Upper lobe of left lung (tissue), 6 donors: ENCODE data around the gene USH1C. TPM values are rescaled to one million over a fixed set of nuclear protein-coding genes. Genes with fewer than 3 reads are reported as not detected.

Experiments used
- ATAC-seq, 2 donors: fragments of 200-7000 bp; cut with Tn5 transposase; one replicate each; pipeline ENCODE4 v1.9.1; 2022; ENCODE audit warnings: mild to moderate bottlenecking in 2 of 2, moderate library complexity in 2 of 2; ENCODE audit not compliant: low FRiP score in 2 of 2
- DNase-seq, 2 donors: peaks; one replicate each; pipeline ENCODE4 v3.0.0-alpha.2; 2019 to 2020
- H3K27ac ChIP-seq, 4 donors: fragments of 200-600 bp; sonication (generic); one replicate each; pipeline ENCODE4 v1.5.1; 2016 to 2019
- H3K27me3 ChIP-seq, 4 donors: fragments of 200-600 bp; sonication (generic); one replicate each; pipeline ENCODE4 v1.5.1; 2017 to 2019
- H3K36me3 ChIP-seq, 4 donors: fragments of 200-600 bp; sonication (generic); one replicate each; pipeline ENCODE4 v1.5.1; 2016 to 2019
- H3K4me1 ChIP-seq, 4 donors: fragments of 200-600 bp; sonication (generic); one replicate each; pipeline ENCODE4 v1.5.1; 2018 to 2019
- H3K4me3 ChIP-seq, 4 donors: fragments of 200-600 bp; sonication (generic); one replicate each; pipeline ENCODE4 v1.5.1; 2017 to 2019; ENCODE audit warnings: mild to moderate bottlenecking in 2 of 4, moderate library complexity in 1 of 4
- H3K9me3 ChIP-seq, 4 donors: fragments of 200-600 bp; sonication (generic); one replicate each; pipeline ENCODE4 v1.5.1; 2018 to 2019
- EP300 ChIP-seq, 4 donors: sonication (generic); formaldehyde crosslinking; IDR thresholded peaks; one replicate each; pipeline ENCODE4 v1.5.1; 2017; ENCODE audit warnings: antibody characterized with exemption in 4 of 4, control low read depth in 2 of 4
- POLR2A ChIP-seq, 4 donors: fragments of 450-650 bp; IDR thresholded peaks; one replicate each; pipeline ENCODE4 v1.5.1; 2016 to 2017; ENCODE audit warnings: antibody characterized with exemption in 4 of 4, mild to moderate bottlenecking in 2 of 4
- POLR2AphosphoS5 ChIP-seq, 2 donors: sonication (generic); formaldehyde crosslinking; IDR thresholded peaks; one replicate each; pipeline ENCODE4 v1.5.1; 2017; ENCODE audit warnings: antibody characterized with exemption in 2 of 2
- WGBS, 2 donors: methylation state at CpG; one replicate each; pipeline ENCODE4 v1.1.5; 2017 to 2018; 5-methylcytosine and 5-hydroxymethylcytosine counted together
- total RNA-seq, 6 donors: library from RNA; depleted of rRNA in 4 of 6; stranded (reverse); fragments of >200 nt in 4 of 6; gene quantifications; one replicate each; pipeline versions ENCODE4 v1.1.0 to v1.2.1, GENCODE V29; 2016 to 2021
- TF ChIP-seq, protein P1 (sequence below), 6 experiments: fragments of 450-650 bp in 4 of 6; fragments of 200-600 bp in 2 of 6; sonication (generic) in 2 of 6; IDR thresholded peaks; one replicate each; pipeline ENCODE4 v1.5.1; 2016 to 2019; ENCODE audit warnings: antibody characterized with exemption in 6 of 6
- donor health status: DM: no; HTN: no; CAD: no; lungs with moderate emphysema.
- donor health status: DM: no; HTN: yes; CAD: no; lungs with severe emphysema.

USH1C gene
- total RNA-seq, 6 donors from 2014 or later: 0.20 to 2.5 (median 1.2) TPM; not detected in 3

DNA sequence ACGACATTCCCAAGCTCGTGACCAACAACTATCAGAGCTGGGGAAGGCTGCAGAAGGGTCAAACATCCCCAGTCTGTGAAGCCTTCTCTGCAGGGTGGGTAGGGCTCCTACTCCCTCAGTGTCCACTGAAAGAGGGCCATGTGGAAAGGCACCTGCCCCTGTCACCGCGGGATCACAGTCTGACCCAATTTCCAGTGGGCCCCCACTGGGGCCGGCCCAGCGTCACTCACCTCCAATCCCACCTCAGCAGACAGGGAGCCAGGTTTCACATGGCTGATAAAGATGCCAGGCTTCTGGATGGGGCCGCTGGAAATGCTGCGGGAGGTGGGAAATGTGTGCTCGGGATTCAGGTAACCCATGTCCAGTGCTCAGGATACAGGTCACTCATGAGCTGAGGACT lies 20.0 kb downstream of the USH1C start:
- no peak overlapping the region for H3K4me3 ChIP-seq
- 91 to 94% methylated on average over 5 to 9 of the region's 9 CpGs for WGBS, 2 donors

DNA sequence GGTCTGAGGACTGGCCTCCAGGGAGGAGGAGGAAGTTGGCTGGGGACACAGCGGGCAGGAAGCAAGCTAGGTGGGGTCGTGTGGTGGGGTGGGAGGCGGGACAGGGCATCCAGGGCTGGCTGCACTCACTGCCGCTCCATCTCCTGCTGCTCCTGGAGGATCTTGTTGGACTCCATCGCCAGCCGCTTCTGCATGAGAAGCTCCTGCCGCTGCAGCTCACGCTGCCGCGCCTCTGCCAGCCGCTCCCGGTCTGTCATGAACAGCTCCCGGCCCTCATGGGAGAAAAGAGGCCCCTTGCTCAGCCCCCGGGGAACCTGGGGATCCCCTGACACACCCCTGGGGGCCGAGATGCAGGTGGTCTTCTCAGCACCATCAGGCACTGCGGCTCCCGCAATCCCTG lies 21.6 kb downstream of the USH1C start:
- Histone ChIP-seq H3K27ac (no peak overlapping the region), H3K9me3 (no peaks in the 10 kb centered on the region), H3K36me3 (no peaks in the 10 kb centered on the region), H3K27me3 (no peaks in the 10 kb centered on the region), H3K4me1 (no peaks in the 10 kb centered on the region), H3K4me3 (no peak overlapping the region)
- ATAC-seq (no peak), DNase-seq (peak in 1 of 2 donors; percentile 69)
- TF ChIP-seq POLR2AphosphoS5 (IDR thresholded peaks at IDR 0.05) (no peak), EP300 (IDR thresholded peaks at IDR 0.05) (no peak)
- TF ChIP-seq, protein P1, sequence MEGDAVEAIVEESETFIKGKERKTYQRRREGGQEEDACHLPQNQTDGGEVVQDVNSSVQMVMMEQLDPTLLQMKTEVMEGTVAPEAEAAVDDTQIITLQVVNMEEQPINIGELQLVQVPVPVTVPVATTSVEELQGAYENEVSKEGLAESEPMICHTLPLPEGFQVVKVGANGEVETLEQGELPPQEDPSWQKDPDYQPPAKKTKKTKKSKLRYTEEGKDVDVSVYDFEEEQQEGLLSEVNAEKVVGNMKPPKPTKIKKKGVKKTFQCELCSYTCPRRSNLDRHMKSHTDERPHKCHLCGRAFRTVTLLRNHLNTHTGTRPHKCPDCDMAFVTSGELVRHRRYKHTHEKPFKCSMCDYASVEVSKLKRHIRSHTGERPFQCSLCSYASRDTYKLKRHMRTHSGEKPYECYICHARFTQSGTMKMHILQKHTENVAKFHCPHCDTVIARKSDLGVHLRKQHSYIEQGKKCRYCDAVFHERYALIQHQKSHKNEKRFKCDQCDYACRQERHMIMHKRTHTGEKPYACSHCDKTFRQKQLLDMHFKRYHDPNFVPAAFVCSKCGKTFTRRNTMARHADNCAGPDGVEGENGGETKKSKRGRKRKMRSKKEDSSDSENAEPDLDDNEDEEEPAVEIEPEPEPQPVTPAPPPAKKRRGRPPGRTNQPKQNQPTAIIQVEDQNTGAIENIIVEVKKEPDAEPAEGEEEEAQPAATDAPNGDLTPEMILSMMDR (IDR thresholded peaks at IDR 0.05): no peak
- 82 to 83% methylated on average over 13 to 17 of the region's 17 CpGs for WGBS, 2 donors

More for the DNA sequence above, 20.0 kb downstream of the USH1C start:
- H3K27ac ChIP-seq: no peak overlapping the region
- peak in 1 of 2 donors; percentile 54 for DNase-seq
- ATAC-seq: no peak
- H3K4me1 ChIP-seq: no peaks in the 10 kb centered on the region
- H3K36me3 ChIP-seq: no peaks in the 10 kb centered on the region
- no peaks in the 10 kb centered on the region for H3K27me3 ChIP-seq
- no peaks in the 10 kb centered on the region for H3K9me3 ChIP-seq
- TF ChIP-seq EP300 (IDR thresholded peaks at IDR 0.05) (no peak), POLR2AphosphoS5 (IDR thresholded peaks at IDR 0.05) (no peak), POLR2A (IDR thresholded peaks at IDR 0.05) (no peak)
- TF ChIP-seq, protein P1 (IDR thresholded peaks at IDR 0.05): no peak

GRCh38 chr11:17521106-17521900 lies 22.9 kb downstream of the USH1C start:
- 81 to 85% methylated on average over 10 to 11 of the region's 11 CpGs for WGBS, 2 donors
- Histone ChIP-seq H3K27ac (no peak overlapping the region), H3K36me3 (no peaks in the 10 kb centered on the region), H3K4me3 (no peak overlapping the region), H3K4me1 (no peaks in the 10 kb centered on the region), H3K27me3 (no peaks in the 10 kb centered on the region), H3K9me3 (no peaks in the 10 kb centered on the region)
- no peak for TF ChIP-seq POLR2A (IDR thresholded peaks at IDR 0.05)
- TF ChIP-seq EP300 (IDR thresholded peaks at IDR 0.05): no peak
- no peak for TF ChIP-seq POLR2AphosphoS5 (IDR thresholded peaks at IDR 0.05)
- TF ChIP-seq, protein P1 (IDR thresholded peaks at IDR 0.05): no peak
- ATAC-seq (no peak), DNase-seq (no peak)

GRCh38 chr11:17519061-17519885 lies 24.9 kb downstream of the USH1C start:
- DNase-seq (no peak), ATAC-seq (no peak)
- no peaks in the 10 kb centered on the region for H3K27me3 ChIP-seq
- no peaks in the 10 kb centered on the region for H3K4me1 ChIP-seq
- TF ChIP-seq EP300 (IDR thresholded peaks at IDR 0.05) (no peak), POLR2A (IDR thresholded peaks at IDR 0.05) (no peak), POLR2AphosphoS5 (IDR thresholded peaks at IDR 0.05) (no peak)
- TF ChIP-seq, protein P1 (IDR thresholded peaks at IDR 0.05): no peak
- H3K9me3 ChIP-seq: no peaks in the 10 kb centered on the region
- H3K4me3 ChIP-seq: no peak overlapping the region
- WGBS, 2 donors: 74 to 78% methylated on average over 7 of the region's 7 CpGs
- H3K36me3 ChIP-seq: no peaks in the 10 kb centered on the region
- H3K27ac ChIP-seq: no peak overlapping the region
